IMR-90 (cell line): ENCODE measurements around the gene ANKMY1. TPM values are rescaled to one million over a fixed set of nuclear protein-coding genes. Genes with fewer than 3 reads are reported as not detected.
A peak's percentile ranks its signal among the peaks of the same experiment; 100 is the strongest.

Source experiments
- ATAC-seq: fragments of 200-7000 bp; cut with Tn5 transposase; 2 replicates; pipeline ENCODE4 v1.9.1; 2020; ENCODE audit warnings: low read depth, mild to moderate bottlenecking, moderate library complexity
- BruUV-seq: library from RNA; stranded (reverse); fragments of 400-500 nt; replicated peaks from 2 replicates; lab custom pipeline; 2021; lab: Mats Ljungman, UMichigan
- CTCF ChIA-PET: fragments of 300-600 bp; formaldehyde crosslinking; extraction: SDS; loops from one replicate; lab custom pipeline; 2021; ENCODE audit warnings: antibody characterized with exemption; lab: Yijun Ruan, JAX
- POLR2A ChIA-PET: fragments of 300-600 bp; sonication (Branson Sonifier 250); formaldehyde crosslinking; loops from one replicate; lab custom pipeline; 2022; ENCODE audit warnings: antibody characterized with exemption; ENCODE audit not compliant: unreplicated experiment; lab: Charles Lee
- DNase-seq: peaks from one replicate; pipeline ENCODE4 v3.0.0; 2013
- H2AFZ ChIP-seq: replicated peaks from 2 replicates; pipeline ENCODE3; 2013; ENCODE audit warnings: low read length, mild to moderate bottlenecking; ENCODE audit not compliant: poor library complexity
- H2AK5ac ChIP-seq: 2 replicates; pipeline ENCODE4 v1.6.1; 2013; ENCODE audit warnings: low read depth, low read length, inconsistent platforms
- H2AK9ac ChIP-seq: replicated peaks from 2 replicates; pipeline ENCODE3; 2013; ENCODE audit warnings: mild to moderate bottlenecking, low read depth, low read length, moderate library complexity; ENCODE audit not compliant: poor library complexity
- H2BK120ac ChIP-seq: 2 replicates; pipeline ENCODE4 v1.6.1; 2013; ENCODE audit warnings: low read depth, low read length, inconsistent platforms
- H2BK15ac ChIP-seq: 3 replicates; pipeline ENCODE4 v1.6.1; 2013; ENCODE audit warnings: low read depth, low read length, inconsistent platforms
- H2BK20ac ChIP-seq: 2 replicates; pipeline ENCODE4 v1.6.1; 2013; ENCODE audit warnings: low read depth, mild to moderate bottlenecking, inconsistent platforms, low read length, moderate library complexity
- H2BK5ac ChIP-seq: 2 replicates; pipeline ENCODE4 v1.6.1; 2013; ENCODE audit warnings: mild to moderate bottlenecking, low read depth, low read length, inconsistent platforms; ENCODE audit not compliant: poor library complexity, severe bottlenecking
- H3K14ac ChIP-seq: replicated peaks from 2 replicates; pipeline ENCODE4 v1.6.1; 2013; ENCODE audit warnings: low read depth, low read length, inconsistent platforms
- H3K18ac ChIP-seq: 2 replicates; pipeline ENCODE4 v1.6.1; 2013; ENCODE audit warnings: low read depth, low read length, control low read depth
- H3K23ac ChIP-seq: 2 replicates; pipeline ENCODE4 v1.6.1; 2013; ENCODE audit warnings: low read depth, low read length, inconsistent platforms
- H3K27ac ChIP-seq: 2 replicates; pipeline ENCODE4 v1.5.1; 2013; ENCODE audit warnings: mild to moderate bottlenecking, control low read depth, low read length; ENCODE audit not compliant: insufficient read depth
- H3K27me3 ChIP-seq: 2 replicates; pipeline ENCODE4 v1.6.1; 2013; ENCODE audit warnings: low read length; ENCODE audit not compliant: control insufficient read depth, insufficient read depth
- H3K36me3 ChIP-seq: 2 replicates; pipeline ENCODE4 v1.6.1; 2013; ENCODE audit warnings: low read length, mixed read lengths; ENCODE audit not compliant: control insufficient read depth, insufficient read depth
- H3K4ac ChIP-seq: 2 replicates; pipeline ENCODE4 v1.6.1; 2013; ENCODE audit warnings: low read depth, low read length, inconsistent platforms
- H3K4me1 ChIP-seq: 2 replicates; pipeline ENCODE4 v1.6.1; 2013; ENCODE audit warnings: low read length, mixed read lengths; ENCODE audit not compliant: control insufficient read depth, insufficient read depth
- H3K4me2 ChIP-seq: 2 replicates; pipeline ENCODE4 v1.6.1; 2013; ENCODE audit warnings: low read depth, mild to moderate bottlenecking, control low read depth, low read length, moderate library complexity
- H3K4me3 ChIP-seq: 2 replicates; pipeline ENCODE4 v1.5.1; 2013; ENCODE audit warnings: low read depth, mild to moderate bottlenecking, control low read depth, low read length, moderate library complexity; ENCODE audit not compliant: insufficient read depth
- H3K56ac ChIP-seq: 2 replicates; pipeline ENCODE4 v1.6.1; 2013; ENCODE audit warnings: low read length, inconsistent platforms; ENCODE audit not compliant: insufficient read depth; ENCODE audit errors: extremely low read depth
- H3K79me1 ChIP-seq, 2 experiments: 2 replicates each; pipeline ENCODE4 v1.6.1; 2013; ENCODE audit warnings: low read length in 2 of 2, inconsistent platforms in 1 of 2, low read depth in 1 of 2
- H3K9ac ChIP-seq: 2 replicates; pipeline ENCODE4 v1.6.1; 2013; ENCODE audit warnings: low read depth, low read length, control low read depth
- H3K9me1 ChIP-seq: 2 replicates; pipeline ENCODE4 v1.6.1; 2013; ENCODE audit warnings: low read length, inconsistent platforms; ENCODE audit not compliant: insufficient read depth
- H3K9me3 ChIP-seq: 2 replicates; pipeline ENCODE4 v1.6.1; 2013; ENCODE audit warnings: low read length; ENCODE audit not compliant: control insufficient read depth, insufficient read depth
- H4K20me1 ChIP-seq: 2 replicates; pipeline ENCODE4 v1.6.1; 2013; ENCODE audit warnings: low read length, inconsistent platforms; ENCODE audit not compliant: insufficient read depth
- H4K5ac ChIP-seq: 2 replicates; pipeline ENCODE4 v1.6.1; 2013; ENCODE audit warnings: mild to moderate bottlenecking, low read depth, low read length, control low read depth
- H4K8ac ChIP-seq, 2 experiments: 2 replicates each; pipeline ENCODE4 v1.6.1; 2013; ENCODE audit warnings: low read depth in 2 of 2, low read length in 2 of 2, control low read depth in 1 of 2, inconsistent platforms in 1 of 2
- H4K91ac ChIP-seq: 2 replicates; pipeline ENCODE4 v1.6.1; 2013; ENCODE audit warnings: low read depth, low read length, inconsistent platforms; ENCODE audit not compliant: insufficient read depth
- CHD1 ChIP-seq: IDR thresholded peaks from 2 replicates; pipeline ENCODE4 v1.6.1; 2012; ENCODE audit warnings: low read depth, low read length, improper control_type of control experiment
- ELK1 ChIP-seq: fragments of 150-350 bp; IDR thresholded peaks from 2 replicates; pipeline ENCODE4 v1.6.1; 2016; ENCODE audit warnings: low read depth, mild to moderate bottlenecking, low read length, moderate library complexity, borderline replicate concordance
- NFE2L2 ChIP-seq: fragments of 150-350 bp; IDR thresholded peaks from 2 replicates; pipeline ENCODE4 v1.6.1; 2016; ENCODE audit warnings: low read depth, mild to moderate bottlenecking, low read length
- WGBS, 2 experiments: methylation state at CpG; one replicate each; pipeline versions ENCODE4 v1.1.5 to v1.1.7; 2013; ENCODE audit warnings: missing lambda C conversion rate in 2 of 2; ENCODE audit not compliant: insufficient read length in 1 of 2; ENCODE audit errors: extremely low coverage in 2 of 2; 5-methylcytosine and 5-hydroxymethylcytosine counted together
- dilution Hi-C: fragments of 300-500 bp; cut with HindIII; formaldehyde crosslinking; loops from one replicate; pipeline ENCODE4 v1.14.3; 2018; ENCODE audit warnings: low sequenced_read_pairs; ENCODE audit not compliant: unreplicated experiment
- in situ Hi-C: fragments of 300-500 bp; cut with MboI; formaldehyde crosslinking; loops from 3 replicates; pipeline ENCODE4 v1.14.3; 2019; ENCODE audit warnings: low sequenced_read_pairs, inconsistent platforms, mixed read lengths
- intact Hi-C: fragments of 100-400 bp; cut with micrococcal nuclease; formaldehyde crosslinking; loops from 2 replicates; pipeline ENCODE4 v1.10.0; 2022
- polyA plus RNA-seq, 3 experiments: library from polyadenylated mRNA; depleted of rRNA; stranded (reverse); fragments of >200 nt; gene quantifications; 2 replicates each; pipeline ENCODE4 v1.2.3, GENCODE V29; 2012; ENCODE audit warnings: low replicate concordance in 1 of 3
- total RNA-seq: library from RNA; depleted of rRNA; stranded (reverse); fragments of >200 nt; gene quantifications from 2 replicates; pipeline ENCODE4 v1.2.3, GENCODE V29; 2012

ANKMY1 gene
- total and polyA plus RNA-seq, 2 of the 4 experiments (the other 2 are of a cell fraction), result 2.9 to 5.5 TPM

DNA sequence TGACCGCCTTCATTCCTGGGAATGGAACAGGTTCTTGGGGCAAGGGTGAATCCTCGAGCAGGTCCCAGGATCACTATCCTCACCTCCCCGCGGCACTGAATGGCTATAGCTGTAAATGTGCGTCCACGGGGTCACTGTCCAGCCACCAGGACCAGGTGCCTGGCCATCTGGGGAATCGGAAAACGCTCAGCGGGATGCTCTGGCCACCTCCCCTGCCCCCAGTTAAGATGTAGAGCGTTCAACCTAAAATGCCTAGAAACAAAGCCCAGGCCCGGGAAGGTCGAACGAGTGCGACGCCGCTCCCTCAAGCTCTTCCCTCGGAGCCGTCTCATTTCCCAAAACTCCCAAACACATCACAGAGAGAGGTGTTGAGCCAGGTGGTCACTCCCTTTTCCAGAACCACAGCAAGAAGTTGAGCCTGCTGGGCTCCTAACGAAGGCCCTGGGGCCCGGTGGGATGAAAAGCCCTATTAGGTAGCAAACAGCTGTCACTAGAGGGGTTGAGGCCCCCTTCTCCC lies 28.0 kb upstream of the ANKMY1 start:
- Histone ChIP-seq H3K4me1 (peaks cover 15% of the 10 kb centered on the region), H2AK9ac (peak overlapping the region; percentile 93), H3K4me2 (peak overlapping the region; percentile 95), H3K27ac (peak overlapping the region; percentile 79), H3K36me3 (peaks cover 10% of the 10 kb centered on the region), H3K56ac (peak overlapping the region; percentile 81), H3K9me3 (peaks cover 2% of the 10 kb centered on the region; the same call in 1 of the 2 replicates), H3K18ac (0 out of 2 replicates have a peak overlapping the region, but pooled peaks have one; percentile 38), H2AFZ (peak overlapping the region; percentile 98), H3K4ac (peak overlapping the region; percentile 68), H4K91ac (peak overlapping the region; percentile 61), H3K27me3 (no peaks in the 10 kb centered on the region), H2BK15ac (no peak overlapping the region), H3K79me1 (peaks cover 26 to 73% of the 10 kb centered on the region in 2 experiments), H2BK5ac (peak overlapping the region; percentile 22), H3K14ac (peak overlapping the region; percentile 84), H4K20me1 (peaks cover 15% of the 10 kb centered on the region), H4K5ac (peak overlapping the region; percentile 88), H3K23ac (peak overlapping the region; percentile 67; the same call in 1 of the 2 replicates), H2BK120ac (no peak overlapping the region), H2BK20ac (no peak overlapping the region), H3K9ac (peak overlapping the region; percentile 90), H2AK5ac (peak overlapping the region; percentile 78), H3K4me3 (peak overlapping the region; percentile 81), H3K9me1 (peaks cover 22% of the 10 kb centered on the region), H4K8ac (peak overlapping the region; percentile 85 to 86)
- no peak for ATAC-seq
- 19% methylated on average over 8 of the region's 20 CpGs; no CpG with 5 or more reads in 1 of the 2 experiments for WGBS, 2 experiments
- ChIA-PET CTCF (interaction anchor here (1.2 kb wide), 1 partner anchor 19 kb away, joined by 4 read pairs; no protein-coding TSS in a partner anchor), POLR2A (no interaction called here)
- intact Hi-C loops (no loop called here), in situ Hi-C loops (no loop called here), dilution Hi-C loops (no loop called here)
- no peak for DNase-seq
- BruUV-seq, result TSS peak; percentile 60
- no peak for TF ChIP-seq ELK1
- peak; percentile 76; the same call in 1 of the 2 replicates for TF ChIP-seq CHD1
- no peak for TF ChIP-seq NFE2L2
